ENCODE data around the gene B9D1. TPM values are rescaled to one million over a fixed set of nuclear protein-coding genes. Genes with fewer than 3 reads are reported as not detected.
A peak's percentile ranks its signal among the peaks of the same experiment; 100 is the strongest.

B9D1 gene
- total RNA-seq, 1 donor from 2014 or later: 5.3 TPM

DNA sequence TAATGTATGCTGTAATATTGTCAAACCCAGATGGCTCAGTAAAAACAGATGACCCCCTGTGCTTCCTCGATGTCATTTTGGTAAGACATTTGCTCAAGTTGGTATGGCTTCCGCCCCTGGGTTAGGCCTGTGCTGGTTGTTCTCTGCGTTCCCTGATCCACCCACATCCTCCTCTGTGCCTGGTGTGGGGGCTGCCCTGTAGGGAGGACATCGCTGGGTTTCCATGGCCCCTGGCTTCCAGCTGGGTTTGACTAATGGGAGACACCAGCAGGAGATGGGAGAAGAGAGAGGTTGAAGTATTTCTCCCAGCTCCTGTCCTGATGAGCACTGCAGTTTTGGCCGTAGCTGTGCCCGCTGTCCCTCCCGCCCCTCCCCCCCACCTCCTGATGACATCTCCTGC lies 28.9 kb upstream of the B9D1 start:
- no peak for ATAC-seq
- intact Hi-C loops (cut with DNase I): no loop called here
- no peak for DNase-seq (ENCODE audit: missing footprints)

DNA sequence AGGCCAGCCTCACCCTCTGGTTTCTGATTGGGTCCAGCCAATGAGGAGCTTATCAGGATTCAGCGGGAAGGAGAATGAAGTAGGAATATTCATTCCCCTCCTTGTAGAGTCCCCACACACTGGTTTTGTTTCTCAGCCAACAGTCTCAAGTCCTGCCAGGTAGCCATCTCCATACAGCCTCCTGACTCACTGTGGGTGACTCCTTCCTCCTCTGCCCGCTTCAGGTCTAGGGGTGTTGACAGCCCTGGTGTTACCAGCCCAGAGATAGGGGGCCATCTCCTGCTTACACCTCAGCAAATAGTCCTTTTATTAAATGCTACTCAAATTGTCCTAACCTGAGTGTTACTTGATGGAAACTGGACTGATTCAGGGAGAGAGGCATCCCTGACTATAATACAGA lies 28.4 kb upstream of the B9D1 start:
- no peak for DNase-seq (ENCODE audit: missing footprints)
- ATAC-seq: no peak
- intact Hi-C loops (cut with DNase I): no loop called here

DNA sequence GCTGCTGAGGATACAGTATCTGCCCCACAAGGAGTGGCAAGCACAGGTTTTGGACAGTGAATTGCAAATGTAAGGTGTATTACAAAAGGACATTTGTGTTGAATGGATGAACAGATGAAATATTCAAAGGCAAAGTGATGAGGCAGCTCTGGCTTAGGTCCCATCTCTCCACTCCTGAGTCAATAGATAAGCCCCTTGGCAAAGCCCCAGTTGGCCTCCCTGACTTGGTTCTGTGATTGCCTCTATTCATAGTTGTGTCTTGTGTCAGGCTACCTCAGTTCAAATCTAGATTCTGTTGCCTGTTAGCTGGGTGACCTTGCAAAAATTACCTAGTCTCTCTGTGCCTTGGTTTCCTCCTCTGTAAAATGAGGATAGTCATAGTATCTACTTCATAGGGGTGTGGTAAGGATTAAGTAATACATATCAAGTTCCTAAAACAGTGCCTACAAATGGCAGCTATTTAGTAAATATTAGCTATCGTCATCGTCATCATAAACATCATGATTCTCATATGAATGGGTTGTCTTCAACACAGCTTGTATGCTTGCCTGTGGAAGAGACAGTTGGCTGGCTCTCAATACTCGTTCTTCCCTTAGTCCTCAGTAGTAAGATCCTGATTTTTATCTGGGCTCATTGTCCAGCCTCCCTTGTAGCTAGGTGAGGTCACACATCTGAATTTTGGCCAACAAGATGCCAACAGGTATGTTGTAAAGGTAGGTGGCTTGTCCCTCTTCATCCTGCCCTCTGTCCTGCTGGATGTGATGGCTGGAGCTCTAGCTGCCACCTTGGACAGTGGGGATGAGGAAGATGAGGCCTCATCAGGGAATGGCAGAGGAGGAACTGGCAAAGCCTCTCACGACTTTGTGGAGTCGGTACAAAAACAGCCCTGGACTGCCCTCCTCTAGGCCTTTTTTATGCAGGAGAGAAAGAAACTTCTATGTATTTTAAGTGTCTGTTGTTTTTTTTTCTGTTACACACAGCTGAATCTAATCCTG lies 26.6 kb upstream of the B9D1 start:
- no peak for ATAC-seq
- DNase-seq (ENCODE audit: missing footprints): no peak
- intact Hi-C loops (cut with DNase I): no loop called here

DNA sequence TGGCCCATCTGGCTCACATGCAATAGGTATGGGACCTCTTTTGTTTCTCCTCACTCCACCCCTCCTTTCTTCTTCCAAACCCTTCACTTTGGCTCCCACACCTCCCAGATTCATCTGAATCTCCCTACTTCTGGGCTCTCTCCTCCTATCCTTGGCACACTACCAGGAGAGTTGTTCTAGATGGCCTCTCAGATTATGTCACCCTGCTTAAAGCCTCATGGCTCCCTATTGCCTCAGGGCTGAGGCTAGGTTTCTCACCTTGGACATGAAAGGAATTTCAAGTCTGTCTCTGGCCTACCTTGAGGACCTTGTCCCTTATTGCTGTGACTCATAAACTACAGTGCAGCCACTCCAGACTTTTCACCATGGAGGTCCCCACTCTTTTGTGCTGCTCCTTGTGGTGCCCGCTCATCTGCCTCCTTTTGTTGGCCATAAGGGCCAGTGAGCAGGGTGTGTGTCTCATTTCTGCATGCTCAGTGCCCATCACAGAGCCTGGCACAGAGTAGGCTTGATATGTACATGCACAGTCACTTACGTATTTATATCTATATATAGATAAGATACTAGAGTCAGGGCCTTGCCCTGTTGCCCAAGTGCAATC lies 25.5 kb upstream of the B9D1 start:
- ATAC-seq: peak; percentile 9
- DNase-seq (ENCODE audit: missing footprints): no peak
- intact Hi-C loops (cut with DNase I): no loop called here

DNA sequence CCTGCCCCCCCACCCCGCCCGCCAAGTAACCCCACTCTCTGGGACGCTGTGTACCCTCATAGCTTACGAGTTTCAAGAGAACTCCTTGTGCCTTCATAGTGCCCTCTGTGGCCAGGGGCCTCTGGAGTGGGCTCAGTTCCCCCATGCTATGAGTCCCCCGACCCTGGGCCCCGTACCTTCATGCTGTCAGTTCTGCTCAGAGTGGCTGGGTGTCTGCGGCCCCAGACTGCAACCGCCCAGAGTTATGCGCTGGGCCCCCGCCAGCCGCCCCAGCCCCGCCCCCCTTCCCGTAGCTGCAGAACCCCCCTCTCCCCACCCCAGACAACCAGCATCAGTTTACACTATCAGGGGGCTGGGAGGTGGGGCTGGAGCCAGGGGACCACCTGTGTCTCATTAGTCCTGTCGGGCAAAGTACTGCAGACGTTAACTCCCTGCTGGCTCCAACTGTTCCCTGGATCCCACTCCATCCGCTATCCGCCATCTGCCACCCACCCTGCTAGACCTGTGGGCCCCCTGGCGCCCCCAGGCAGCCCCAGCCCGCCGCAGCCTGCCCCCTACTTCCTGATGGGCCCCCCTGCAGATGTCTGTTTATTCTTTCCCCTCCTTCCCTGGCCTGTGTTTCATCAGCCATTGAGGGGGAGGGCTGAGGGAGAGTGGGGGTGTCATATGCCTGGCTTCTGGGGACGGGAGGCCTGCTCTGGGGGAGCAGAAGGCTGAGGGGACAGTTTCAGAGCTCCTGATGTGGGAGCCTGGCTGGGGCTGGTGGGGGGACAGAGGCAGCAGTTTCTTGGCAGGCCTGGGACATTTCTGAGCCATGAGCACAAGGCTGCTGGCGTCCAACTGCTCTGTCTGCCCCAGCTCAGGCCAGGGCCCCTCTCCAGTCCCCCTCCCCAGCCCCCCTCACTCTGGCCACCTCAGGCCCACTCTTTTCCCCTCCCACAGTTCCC lies 24.7 kb upstream of the B9D1 start, which contains the start of gene MFAP4:
MFAP4 (minus strand) TSS at position 217 of the 947 bp plus-strand sequence; CDS start at position 182, 35 bp downstream.
- ATAC-seq (peak; percentile 59), DNase-seq (ENCODE audit: missing footprints) (peak; percentile 87)
- intact Hi-C loops (cut with DNase I): no loop called here

DNA sequence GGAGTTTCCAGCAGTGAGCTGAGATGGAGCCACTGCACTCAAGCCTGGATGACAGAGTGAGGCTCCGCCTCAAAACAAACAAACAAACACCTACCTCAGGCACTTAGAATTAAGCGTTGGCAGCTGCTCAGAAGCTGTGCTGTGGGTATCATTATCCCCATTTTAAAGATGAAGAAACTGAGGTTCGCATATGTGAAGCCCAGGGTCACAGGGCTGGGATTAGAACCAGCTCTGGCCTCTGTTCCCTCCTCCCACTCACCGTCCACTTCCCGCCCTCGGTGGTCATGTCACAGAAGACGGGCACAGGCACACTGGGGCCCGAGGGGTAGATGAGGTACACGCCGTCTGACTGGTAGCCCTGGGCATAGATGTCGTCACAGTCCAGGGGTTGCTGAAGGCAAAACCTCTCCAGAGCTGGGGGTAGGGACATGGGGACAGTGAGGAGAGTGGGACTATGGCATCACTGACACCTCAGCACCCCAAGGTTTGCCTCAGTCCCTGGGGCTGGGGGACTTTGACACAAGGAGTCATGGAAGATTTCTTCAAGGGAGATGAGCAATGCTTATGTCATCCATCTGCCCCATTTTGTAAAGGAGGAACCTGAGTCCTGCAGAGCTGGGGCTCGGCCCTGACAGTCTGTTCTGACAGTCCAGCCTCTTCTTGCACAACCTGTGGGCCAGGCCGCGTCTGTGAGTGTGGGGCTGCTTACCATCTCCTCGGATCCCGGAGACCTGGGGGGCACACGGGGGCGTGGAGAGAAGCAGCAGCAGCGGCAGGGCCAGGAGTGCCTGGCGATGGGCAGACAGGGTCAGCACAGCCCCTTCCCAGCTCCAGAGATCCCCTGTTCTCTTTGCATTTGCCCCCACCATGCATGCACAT lies 23.8 kb upstream of the B9D1 start:
- intact Hi-C loops (cut with DNase I): no loop called here
- peak; percentile 15 for ATAC-seq
- peak; percentile 92 for DNase-seq (ENCODE audit: missing footprints)

DNA sequence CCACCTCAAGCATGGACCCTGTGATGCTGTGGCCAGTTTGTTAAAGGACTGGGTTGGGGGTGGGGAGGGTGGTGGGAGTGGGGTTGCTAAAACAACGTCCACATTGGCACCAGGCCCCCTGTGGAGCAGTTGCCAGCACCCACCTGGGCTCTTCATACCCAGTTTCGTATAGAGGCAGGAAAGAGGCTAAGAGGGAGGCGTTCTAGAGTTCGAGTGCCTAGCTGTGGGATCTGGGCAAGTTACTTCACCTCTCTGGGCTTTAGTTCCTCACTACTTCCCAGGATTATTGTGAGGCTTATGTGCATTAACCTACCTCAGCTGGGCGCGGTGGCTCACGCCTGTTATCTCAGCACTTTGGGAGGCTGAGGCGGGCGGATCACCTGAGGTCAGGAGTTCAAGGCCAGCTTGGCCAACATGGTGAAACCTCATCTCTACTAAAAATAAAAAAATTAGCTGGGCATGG lies 23.0 kb upstream of the B9D1 start:
- DNase-seq (ENCODE audit: missing footprints): peak; percentile 39
- no peak for ATAC-seq
- intact Hi-C loops (cut with DNase I): no loop called here

DNA sequence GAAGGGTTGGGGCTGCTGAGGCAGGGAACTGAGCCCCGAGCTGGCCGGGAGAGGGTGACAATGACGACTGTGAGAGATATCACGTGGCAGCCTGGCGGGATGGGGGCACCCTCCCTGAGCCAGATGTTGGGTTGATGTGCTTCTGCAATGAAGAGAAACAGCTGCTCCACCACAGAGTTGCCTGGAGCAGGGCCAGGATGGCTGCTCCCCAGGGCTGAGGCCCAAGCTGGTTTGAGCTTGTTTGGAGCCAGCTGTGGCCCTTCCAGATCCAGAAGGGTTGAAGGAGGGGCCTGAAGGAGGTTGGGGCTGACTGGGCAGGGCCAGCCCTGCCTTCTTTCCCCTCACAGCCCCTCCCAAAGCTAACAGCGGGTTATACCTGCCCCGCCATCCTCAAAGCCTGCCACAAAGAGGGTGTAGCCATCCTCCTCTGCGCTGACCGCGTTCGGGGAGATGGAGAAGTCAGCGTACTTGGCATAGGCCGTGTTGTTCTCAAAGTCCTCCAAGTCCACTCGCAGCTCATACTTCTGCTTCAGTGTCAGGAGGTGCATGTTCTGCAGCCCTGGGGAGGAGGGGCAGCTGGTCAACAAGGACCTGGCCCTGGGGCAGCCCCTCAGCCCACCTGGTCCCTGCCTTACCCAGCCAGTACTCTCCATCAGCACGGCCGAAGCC lies 22.3 kb upstream of the B9D1 start:
- peak; percentile 68 for ATAC-seq
- DNase-seq (ENCODE audit: missing footprints): peak; percentile 92
- intact Hi-C loops (cut with DNase I): no loop called here

DNA sequence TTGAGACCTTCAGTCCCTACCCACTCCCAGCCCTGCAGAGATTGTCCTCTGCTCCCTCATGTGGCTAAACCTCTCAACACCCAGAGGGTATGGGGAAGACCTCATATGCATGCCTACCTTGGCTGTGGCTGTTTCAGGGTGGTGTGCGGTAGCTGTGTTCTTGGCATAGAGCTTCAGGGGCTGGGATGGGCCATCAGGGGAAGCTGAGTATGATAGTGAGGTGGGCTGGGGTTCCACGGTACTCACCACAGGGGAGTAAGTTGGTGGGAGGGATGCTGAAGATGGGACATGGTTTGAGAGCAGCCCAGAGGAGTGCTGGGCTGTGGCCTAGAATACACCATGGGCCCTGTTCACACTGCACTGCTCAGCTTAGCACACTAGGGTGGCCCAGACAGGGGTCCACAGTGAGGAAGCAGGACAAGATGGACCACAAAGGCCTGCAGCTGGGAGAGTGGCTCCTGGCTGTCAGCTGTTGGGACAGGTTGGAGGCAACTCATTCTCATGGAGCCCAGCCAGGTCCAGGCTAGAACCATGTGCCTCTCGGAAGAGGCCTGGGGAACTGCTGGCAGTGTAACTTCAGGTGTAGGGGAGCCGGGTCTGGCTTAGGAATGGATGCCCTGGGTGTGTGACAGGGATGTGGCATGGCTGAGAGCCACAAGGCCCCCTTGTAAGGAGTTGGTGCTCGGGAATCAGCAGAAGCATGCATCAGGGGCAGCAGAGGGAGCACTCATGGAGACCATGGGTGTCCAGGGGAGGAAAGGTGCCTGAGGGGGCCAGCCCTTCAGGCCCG lies 21.4 kb upstream of the B9D1 start:
- intact Hi-C loops (cut with DNase I): no loop called here
- ATAC-seq: peak; percentile 16
- peak; percentile 72 for DNase-seq (ENCODE audit: missing footprints)

DNA sequence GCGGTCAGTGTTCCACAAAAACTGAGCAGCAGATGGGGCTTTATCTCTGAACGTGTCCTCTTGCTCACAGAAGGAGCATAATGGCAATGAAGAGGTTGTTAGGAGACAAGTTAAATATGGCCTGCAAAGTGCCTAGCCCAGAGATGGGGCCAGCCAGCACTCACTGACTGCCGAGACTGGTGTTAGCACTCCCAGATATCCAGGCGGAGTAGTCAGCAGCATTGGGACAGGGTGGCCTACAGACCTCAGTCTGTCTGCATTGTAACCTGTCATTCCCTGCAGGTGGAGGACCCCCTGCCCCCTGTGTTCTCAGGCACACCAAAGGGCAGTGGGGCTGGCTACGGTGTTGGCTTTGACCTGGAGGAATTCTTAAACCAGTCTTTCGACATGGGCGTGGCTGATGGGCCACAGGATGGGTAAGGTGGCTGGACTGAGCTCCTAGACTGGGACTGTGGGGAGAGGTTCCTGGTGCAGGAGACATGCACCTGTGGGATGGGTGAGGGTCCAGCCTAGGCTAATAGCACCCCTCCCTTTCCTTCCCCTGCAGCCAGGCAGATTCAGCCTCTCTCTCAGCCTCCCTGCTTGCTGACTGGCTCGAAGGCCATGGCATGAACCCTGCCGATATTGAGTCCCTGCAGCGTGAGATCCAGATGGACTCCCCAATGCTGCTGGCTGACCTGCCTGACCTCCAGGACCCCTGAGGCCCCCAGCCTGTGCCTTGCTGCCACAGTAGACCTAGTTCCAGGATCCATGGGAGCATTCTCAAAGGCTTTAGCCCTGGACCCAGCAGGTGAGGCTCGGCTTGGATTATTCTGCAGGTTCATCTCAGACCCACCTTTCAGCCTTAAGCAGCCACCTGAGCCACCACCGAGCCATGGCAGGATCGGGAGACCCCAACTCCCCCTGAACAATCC lies 20.3 kb upstream of the B9D1 start:
- intact Hi-C loops (cut with DNase I): no loop called here
- ATAC-seq (no peak), DNase-seq (ENCODE audit: missing footprints) (no peak)

DNA sequence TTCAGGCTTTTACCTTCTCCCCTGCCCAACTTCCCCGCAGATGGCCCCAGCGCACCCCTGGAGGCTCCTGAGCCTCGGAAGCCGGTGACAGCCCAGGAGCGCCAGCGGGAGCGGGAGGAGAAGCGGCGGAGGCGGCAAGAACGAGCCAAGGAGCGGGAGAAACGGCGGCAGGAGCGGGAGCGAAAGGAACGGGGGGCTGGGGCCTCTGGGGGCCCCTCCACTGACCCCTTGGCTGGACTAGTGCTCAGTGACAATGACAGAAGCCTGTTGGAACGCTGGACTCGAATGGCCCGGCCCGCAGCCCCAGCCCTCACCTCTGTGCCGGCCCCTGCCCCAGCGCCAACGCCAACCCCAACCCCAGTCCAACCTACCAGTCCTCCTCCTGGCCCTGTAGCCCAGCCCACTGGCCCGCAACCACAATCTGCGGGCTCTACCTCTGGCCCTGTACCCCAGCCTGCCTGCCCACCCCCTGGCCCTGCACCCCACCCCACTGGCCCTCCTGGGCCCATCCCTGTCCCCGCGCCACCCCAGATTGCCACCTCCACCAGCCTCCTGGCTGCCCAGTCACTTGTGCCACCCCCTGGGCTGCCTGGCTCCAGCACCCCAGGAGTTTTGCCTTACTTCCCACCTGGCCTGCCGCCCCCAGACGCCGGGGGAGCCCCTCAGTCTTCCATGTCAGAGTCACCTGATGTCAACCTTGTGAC lies 19.4 kb upstream of the B9D1 start:
- intact Hi-C loops (cut with DNase I): no loop called here
- DNase-seq (ENCODE audit: missing footprints): no peak
- ATAC-seq: no peak

DNA sequence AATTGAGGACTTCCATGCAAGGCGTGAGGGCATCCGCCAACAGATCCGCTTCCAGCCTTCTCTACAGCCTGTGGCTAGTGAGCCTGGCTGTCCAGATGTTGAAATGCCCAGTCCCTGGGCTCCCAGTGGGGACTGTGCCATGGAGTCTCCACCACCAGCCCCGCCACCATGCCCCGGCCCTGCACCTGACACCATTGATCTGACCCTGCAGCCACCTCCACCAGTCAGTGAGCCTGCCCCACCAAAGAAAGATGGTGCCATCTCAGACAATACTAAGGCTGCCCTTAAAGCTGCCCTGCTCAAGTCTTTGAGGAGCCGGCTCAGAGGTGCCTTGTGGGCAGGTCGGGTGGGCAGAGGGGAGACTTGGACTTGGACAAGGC lies 18.8 kb upstream of the B9D1 start:
- no peak for ATAC-seq
- intact Hi-C loops (cut with DNase I): no loop called here
- DNase-seq (ENCODE audit: missing footprints): no peak

DNA sequence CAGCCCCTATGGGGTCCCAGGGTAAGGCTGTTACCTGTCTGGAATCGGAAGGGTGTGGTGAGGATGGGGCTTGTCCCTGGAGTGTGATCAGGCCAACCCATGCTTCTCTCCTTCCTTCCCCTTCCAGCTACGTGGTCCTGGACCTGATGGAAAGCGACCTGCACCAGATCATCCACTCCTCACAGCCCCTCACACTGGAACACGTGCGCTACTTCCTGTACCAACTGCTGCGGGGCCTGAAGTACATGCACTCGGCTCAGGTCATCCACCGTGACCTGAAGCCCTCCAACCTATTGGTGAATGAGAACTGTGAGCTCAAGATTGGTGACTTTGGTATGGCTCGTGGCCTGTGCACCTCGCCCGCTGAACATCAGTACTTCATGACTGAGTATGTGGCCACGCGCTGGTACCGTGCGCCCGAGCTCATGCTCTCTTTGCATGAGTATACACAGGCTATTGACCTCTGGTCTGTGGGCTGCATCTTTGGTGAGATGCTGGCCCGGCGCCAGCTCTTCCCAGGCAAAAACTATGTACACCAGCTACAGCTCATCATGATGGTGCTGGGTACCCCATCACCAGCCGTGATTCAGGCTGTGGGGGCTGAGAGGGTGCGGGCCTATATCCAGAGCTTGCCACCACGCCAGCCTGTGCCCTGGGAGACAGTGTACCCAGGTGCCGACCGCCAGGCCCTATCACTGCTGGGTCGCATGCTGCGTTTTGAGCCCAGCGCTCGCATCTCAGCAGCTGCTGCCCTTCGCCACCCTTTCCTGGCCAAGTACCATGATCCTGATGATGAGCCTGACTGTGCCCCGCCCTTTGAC lies 18.2 kb upstream of the B9D1 start:
- no peak for ATAC-seq
- intact Hi-C loops (cut with DNase I): no loop called here
- no peak for DNase-seq (ENCODE audit: missing footprints)

DNA sequence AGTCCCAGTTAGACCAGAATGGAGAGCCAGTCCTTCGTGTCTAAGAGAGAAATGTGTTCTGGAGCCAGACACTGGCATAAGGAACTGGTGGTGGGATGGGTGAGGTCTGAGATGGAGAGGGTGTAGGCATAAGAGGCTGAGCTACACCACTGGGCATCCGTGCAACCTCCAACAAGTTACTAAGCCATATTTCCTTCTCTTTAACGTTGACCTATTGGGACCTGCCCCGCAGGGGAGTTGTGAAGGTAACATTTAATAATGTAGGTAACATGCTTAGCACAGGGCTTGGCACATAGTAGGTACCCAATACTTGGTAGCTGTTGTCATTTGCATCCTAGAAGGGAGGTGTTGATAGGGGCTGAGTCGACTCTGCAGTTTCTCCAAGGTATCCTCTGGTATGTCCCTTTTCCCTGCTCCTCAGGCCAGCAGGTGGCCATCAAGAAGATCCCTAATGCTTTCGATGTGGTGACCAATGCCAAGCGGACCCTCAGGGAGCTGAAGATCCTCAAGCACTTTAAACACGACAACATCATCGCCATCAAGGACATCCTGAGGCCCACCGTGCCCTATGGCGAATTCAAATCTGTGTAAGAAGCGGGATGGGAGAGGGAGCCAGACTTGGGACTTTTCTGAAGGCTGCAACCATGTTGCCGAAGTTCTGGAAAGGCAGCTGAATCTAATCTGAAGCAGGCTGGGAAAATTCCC lies 17.0 kb upstream of the B9D1 start:
- ATAC-seq (no peak), DNase-seq (ENCODE audit: missing footprints) (no peak)
- intact Hi-C loops (cut with DNase I): loop anchor here (5.0 kb wide), 1 partner anchor 268 kb away; the partner anchor contains the start of gene ALDH3A2
